VCaP (cell line): ENCODE data around the gene BCAS3.

Source experiments
- H3K27ac ChIP-seq: fragments of 450-650 bp; 2 replicates; pipeline ENCODE4 v1.5.1; 2017
- TF ChIP-seq, protein P1 (sequence below): fragments of 450-650 bp; conservative IDR thresholded peaks from 2 replicates; pipeline ENCODE4 v1.5.1; 2017; ENCODE audit warnings: mild to moderate bottlenecking, moderate library complexity

The BCAS3 gene

GRCh38 chr17:61064087-61064951 is 386.7 kb downstream of the BCAS3 start:
- no peak overlapping the region for H3K27ac ChIP-seq
- TF ChIP-seq, protein P1, sequence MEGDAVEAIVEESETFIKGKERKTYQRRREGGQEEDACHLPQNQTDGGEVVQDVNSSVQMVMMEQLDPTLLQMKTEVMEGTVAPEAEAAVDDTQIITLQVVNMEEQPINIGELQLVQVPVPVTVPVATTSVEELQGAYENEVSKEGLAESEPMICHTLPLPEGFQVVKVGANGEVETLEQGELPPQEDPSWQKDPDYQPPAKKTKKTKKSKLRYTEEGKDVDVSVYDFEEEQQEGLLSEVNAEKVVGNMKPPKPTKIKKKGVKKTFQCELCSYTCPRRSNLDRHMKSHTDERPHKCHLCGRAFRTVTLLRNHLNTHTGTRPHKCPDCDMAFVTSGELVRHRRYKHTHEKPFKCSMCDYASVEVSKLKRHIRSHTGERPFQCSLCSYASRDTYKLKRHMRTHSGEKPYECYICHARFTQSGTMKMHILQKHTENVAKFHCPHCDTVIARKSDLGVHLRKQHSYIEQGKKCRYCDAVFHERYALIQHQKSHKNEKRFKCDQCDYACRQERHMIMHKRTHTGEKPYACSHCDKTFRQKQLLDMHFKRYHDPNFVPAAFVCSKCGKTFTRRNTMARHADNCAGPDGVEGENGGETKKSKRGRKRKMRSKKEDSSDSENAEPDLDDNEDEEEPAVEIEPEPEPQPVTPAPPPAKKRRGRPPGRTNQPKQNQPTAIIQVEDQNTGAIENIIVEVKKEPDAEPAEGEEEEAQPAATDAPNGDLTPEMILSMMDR, result no peak

GRCh38 chr17:61065263-61065773 is 387.7 kb downstream of the BCAS3 start:
- TF ChIP-seq, protein P1, result no peak
- H3K27ac ChIP-seq, result no peak overlapping the region

DNA sequence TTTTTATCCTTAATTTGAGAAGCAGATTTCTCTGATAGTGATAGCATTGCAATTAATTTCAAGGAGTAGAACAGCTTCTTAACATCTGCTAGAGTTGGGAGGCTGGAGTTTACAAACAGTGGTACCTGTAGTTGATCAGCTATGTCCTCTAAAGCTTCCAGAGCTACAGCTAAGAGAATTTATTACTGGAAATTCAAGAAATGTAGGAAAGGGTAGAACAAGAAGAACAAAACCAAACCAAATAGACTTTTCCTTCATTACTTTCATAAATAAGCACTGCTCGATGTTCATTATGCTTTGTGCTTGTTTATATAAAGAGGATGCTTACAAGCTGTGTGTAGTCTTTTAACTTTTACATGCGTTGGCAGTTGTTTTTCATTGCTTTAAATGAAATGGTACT is 388.4 kb downstream of the BCAS3 start:
- TF ChIP-seq, protein P1, result no peak
- no peak overlapping the region for H3K27ac ChIP-seq

DNA sequence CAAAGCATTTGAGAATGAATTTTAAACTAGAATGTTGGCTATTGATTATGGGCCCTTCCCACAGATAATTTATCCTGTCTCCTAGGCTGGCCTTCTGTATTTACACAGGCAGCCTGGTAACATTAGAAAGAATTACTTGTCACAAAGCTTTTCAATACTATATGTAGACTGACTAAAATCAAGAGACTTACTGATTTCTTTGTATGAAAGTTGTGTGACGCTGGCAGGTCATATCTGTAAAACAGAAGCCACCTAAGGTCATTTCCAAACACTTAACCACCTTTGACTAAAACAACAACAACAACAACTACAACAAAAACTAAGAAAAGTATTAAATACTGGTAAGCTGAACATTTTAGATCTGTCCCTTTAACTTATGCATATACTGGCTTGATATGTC is 393.0 kb downstream of the BCAS3 start:
- no peak overlapping the region for H3K27ac ChIP-seq
- TF ChIP-seq, protein P1, result no peak

DNA sequence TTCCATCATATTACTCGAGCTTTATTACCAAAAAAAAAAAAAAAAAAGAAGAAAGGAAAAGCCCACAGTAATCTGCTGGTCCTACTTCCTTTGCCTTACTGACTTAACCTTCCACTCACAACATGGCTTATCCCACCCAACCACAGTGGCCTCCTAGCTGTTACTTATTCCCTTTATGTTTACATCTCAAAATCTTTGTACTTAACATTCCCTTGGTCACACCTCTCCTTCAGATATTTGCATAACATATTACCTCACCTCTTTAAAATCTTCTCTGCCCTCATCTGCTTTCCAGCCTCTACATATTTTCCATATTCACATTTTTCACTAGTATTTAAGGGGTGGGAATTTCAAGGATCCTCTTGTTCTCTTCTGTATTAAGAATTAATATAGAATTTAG is 395.0 kb downstream of the BCAS3 start:
- no peak overlapping the region for H3K27ac ChIP-seq
- TF ChIP-seq, protein P1, result no peak

GRCh38 chr17:61073131-61073530 is 395.5 kb downstream of the BCAS3 start:
- TF ChIP-seq, protein P1, result no peak

DNA sequence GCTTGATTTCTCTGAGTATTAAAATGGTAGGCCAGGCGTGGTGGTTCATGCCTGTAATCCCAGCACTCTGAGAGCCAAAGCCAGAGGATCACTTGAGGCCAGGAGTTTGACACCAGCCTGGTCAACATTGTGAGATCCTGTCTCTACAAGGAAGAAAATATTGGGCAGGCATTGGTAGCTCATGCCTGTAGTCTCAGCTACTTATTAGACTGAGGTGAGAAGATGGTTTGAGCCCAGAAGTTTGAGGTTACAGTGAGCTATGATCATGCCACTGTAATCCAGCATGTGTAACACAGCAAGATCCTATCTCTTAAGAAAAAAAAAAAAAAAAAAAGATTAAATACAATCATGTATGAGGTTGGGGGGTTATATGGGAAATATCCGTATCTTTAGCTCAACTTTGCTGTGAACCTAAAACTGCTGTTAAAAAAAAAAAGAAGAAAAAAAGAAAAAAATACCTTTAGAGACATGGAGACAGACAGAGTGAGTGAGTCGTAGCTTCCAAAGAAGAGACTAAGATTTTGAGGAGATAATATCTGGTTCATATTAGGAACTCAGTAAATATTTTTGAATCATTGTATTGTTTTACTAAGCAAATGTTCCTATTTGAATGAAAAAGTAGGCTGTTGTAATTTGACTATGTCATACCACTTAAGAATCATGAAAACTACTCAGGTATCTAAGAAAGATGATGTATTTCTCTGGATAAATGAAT is 396.3 kb downstream of the BCAS3 start:
- H3K27ac ChIP-seq, result no peak overlapping the region
- TF ChIP-seq, protein P1, result no peak

More at GRCh38 chr17:61073131-61073530, 395.5 kb downstream of the BCAS3 start:
- no peak overlapping the region for H3K27ac ChIP-seq
